GM10248 (cell line): ENCODE results near the gene PACSIN1.

Experiments
- CTCF ChIA-PET: fragments of 300-600 bp; sonication (Branson Sonifier 250); formaldehyde crosslinking; extraction: SDS; loops from one replicate; lab custom pipeline; 2021; ENCODE audit warnings: antibody characterized with exemption; lab: Yijun Ruan, JAX
- POLR2A ChIA-PET: fragments of 350-650 bp; sonication (Branson Sonifier 250); formaldehyde crosslinking; extraction: SDS; loops from one replicate; lab custom pipeline; 2020; ENCODE audit warnings: antibody characterized with exemption; lab: Yijun Ruan, JAX
- DNase-seq: peaks from one replicate; pipeline ENCODE4 v3.0.0; 2012; ENCODE audit errors: extremely low spot score
- CTCF ChIP-seq: IDR thresholded peaks from 2 replicates; pipeline ENCODE4 v1.5.1; 2012; ENCODE audit warnings: mild to moderate bottlenecking, low read depth; ENCODE audit errors: extremely low read depth, missing control alignments, control extremely low read depth

The PACSIN1 gene

GRCh38 chr6:34566830-34567546, 101.1 kb downstream of the PACSIN1 start:
- CTCF ChIA-PET: interaction anchor here (1.3 kb wide), 1 partner anchor 9 kb away, joined by 4 read pairs; no protein-coding TSS in a partner anchor
- no peak for TF ChIP-seq CTCF
- POLR2A ChIA-PET: no interaction called here
- no peak for DNase-seq

- ChIA-PET CTCF (interaction anchor here (1.0 kb wide), 1 partner anchor 373 kb away, joined by 3 read pairs; no protein-coding TSS in a partner anchor), POLR2A (no interaction called here)
- no peak for DNase-seq
- no peak for TF ChIP-seq CTCF
Observed at GRCh38 chr6:34568341-34569201, 102.7 kb downstream of the PACSIN1 start.

GRCh38 chr6:34569361-34569973, 103.6 kb downstream of the PACSIN1 start:
- no peak for DNase-seq
- TF ChIP-seq CTCF: no peak
- ChIA-PET POLR2A (no interaction called here), CTCF (interaction anchor here (1.3 kb wide), 1 partner anchor 12 kb away, joined by 3 read pairs; no protein-coding TSS in a partner anchor)

GRCh38 chr6:34570066-34570833, 104.4 kb downstream of the PACSIN1 start:
- DNase-seq: no peak
- ChIA-PET POLR2A (no interaction called here), CTCF (interaction anchor here (1.3 kb wide), 1 partner anchor 12 kb away, joined by 3 read pairs; no protein-coding TSS in a partner anchor)
- TF ChIP-seq CTCF: no peak

GRCh38 chr6:34571388-34571787, 105.5 kb downstream of the PACSIN1 start:
- POLR2A ChIA-PET: interaction anchor here (0.6 kb wide), 1 partner anchor 8 kb away, joined by 4 read pairs; no protein-coding TSS in a partner anchor
- CTCF ChIA-PET: no interaction called here
- DNase-seq: no peak
- no peak for TF ChIP-seq CTCF

GRCh38 chr6:34572021-34572420, 106.1 kb downstream of the PACSIN1 start:
- ChIA-PET POLR2A (no interaction called here), CTCF (no interaction called here)
- TF ChIP-seq CTCF: no peak
- no peak for DNase-seq
